Gastrocnemius medialis (tissue), 4 donors: ENCODE data around the gene TEX9. TPM values are rescaled to one million over a fixed set of nuclear protein-coding genes. Genes with fewer than 3 reads are reported as not detected.
"Not testable (repeated sequence)": the region's sequence is repeated elsewhere in the genome, so short reads cannot be mapped to it uniquely, and the experiment has no call there.

Source experiments
- ATAC-seq, 2 donors: fragments of 150-250 bp; one replicate each; pipeline ENCODE4 v1.9.1; 2016
- DNase-seq, 2 donors: peaks; one replicate each; pipeline ENCODE4 v3.0.0-alpha.2; 2019
- H3K27ac ChIP-seq, 4 donors: fragments of 200-600 bp; sonication (generic); 1 replicate in 1 of 4; 2 replicates in 3 of 4; pipeline ENCODE4 v1.5.1; 2016 to 2018; ENCODE audit warnings: mild to moderate bottlenecking in 2 of 4, moderate library complexity in 1 of 4
- H3K27me3 ChIP-seq, 3 donors: fragments of 200-600 bp; sonication (generic) in 2 of 3; 1 replicate in 1 of 3; 2 replicates in 2 of 3; pipeline versions ENCODE4 v1.5.1 to v1.6.0; 2016 to 2019; ENCODE audit warnings: mild to moderate bottlenecking in 1 of 3, moderate library complexity in 1 of 3
- H3K36me3 ChIP-seq, 2 donors: fragments of 200-600 bp; sonication (generic) in 1 of 2; one replicate each; pipeline ENCODE4 v1.5.1; 2017 to 2018
- H3K4me1 ChIP-seq, 2 donors: fragments of 200-600 bp; sonication (generic) in 1 of 2; one replicate each; pipeline ENCODE4 v1.5.1; 2016 to 2017; ENCODE audit warnings: mild to moderate bottlenecking in 2 of 2
- H3K4me3 ChIP-seq, 4 donors: fragments of 200-600 bp; sonication (generic) in 3 of 4; 1 replicate in 1 of 4; 2 replicates in 3 of 4; pipeline ENCODE4 v1.5.1; 2016 to 2019; ENCODE audit warnings: mild to moderate bottlenecking in 2 of 4
- H3K9me3 ChIP-seq, 3 donors: fragments of 200-600 bp; sonication (generic) in 2 of 3; 1 replicate in 1 of 3; 2 replicates in 2 of 3; pipeline ENCODE4 v1.5.1; 2016 to 2019
- POLR2A ChIP-seq, 2 donors: fragments of 450-650 bp; IDR thresholded peaks; one replicate each; pipeline ENCODE4 v1.6.1; 2017; ENCODE audit warnings: antibody characterized with exemption in 2 of 2, mild to moderate bottlenecking in 2 of 2, moderate library complexity in 2 of 2
- in situ Hi-C, 4 donors: fragments of 200-750 bp; cut with MboI; loops; one replicate each; pipeline versions ENCODE4 v1.15.0 to v1.8.0; 2017; ENCODE audit warnings: low sequenced_read_pairs in 4 of 4
- intact Hi-C: fragments of 100-400 bp; cut with DNase I; formaldehyde crosslinking; loops from one replicate; pipeline ENCODE4 v1.15.1; 2023; ENCODE audit warnings: low total_unique reads
- total RNA-seq, 4 donors: library from RNA; depleted of rRNA; stranded (reverse); fragments of >200 nt; gene quantifications; one replicate each; pipeline versions ENCODE4 v1.1.0 to v1.2.3, GENCODE V29; 2016
- TF ChIP-seq, protein P1 (sequence below), 5 experiments: fragments of 450-650 bp in 3 of 5; fragments of 200-600 bp in 2 of 5; sonication (generic) in 2 of 5; IDR thresholded peaks in 4 of 5; conservative IDR thresholded peaks in 1 of 5; 1 replicate in 4 of 5; 2 replicates in 1 of 5; pipeline ENCODE4 v1.5.1; 2016 to 2019; ENCODE audit warnings: antibody characterized with exemption in 5 of 5, mild to moderate bottlenecking in 3 of 5, moderate library complexity in 3 of 5

TEX9 gene
- total RNA-seq, 4 donors from 2014 or later: 0.44 TPM; not detected in 3

DNA sequence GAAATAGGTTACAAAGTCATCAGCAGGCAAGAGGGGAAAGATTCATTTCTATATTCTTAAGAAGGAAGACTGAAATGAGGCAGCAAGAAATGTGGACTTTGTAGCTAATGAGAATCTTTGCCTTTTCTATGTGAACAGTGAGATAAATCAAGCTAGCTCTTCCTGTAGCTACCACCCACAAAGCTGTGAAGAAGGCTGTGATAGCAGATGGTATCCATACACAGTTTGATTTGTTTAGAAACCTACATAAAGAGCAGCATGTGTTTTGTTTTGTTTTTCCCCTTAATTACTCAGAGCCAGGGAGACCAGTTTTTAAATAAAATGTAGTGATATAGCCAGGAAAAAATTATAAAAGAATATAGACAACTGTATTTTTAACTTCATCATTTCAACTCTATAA lies 45.5 kb downstream of the TEX9 start:
- ATAC-seq: no peak
- Histone ChIP-seq H3K36me3 (no peaks in the 10 kb centered on the region), H3K4me1 (no peaks in the 10 kb centered on the region), H3K4me3 (no peak overlapping the region), H3K27me3 (no peaks in the 10 kb centered on the region), H3K27ac (no peak overlapping the region), H3K9me3 (no peaks in the 10 kb centered on the region)
- TF ChIP-seq, protein P1, sequence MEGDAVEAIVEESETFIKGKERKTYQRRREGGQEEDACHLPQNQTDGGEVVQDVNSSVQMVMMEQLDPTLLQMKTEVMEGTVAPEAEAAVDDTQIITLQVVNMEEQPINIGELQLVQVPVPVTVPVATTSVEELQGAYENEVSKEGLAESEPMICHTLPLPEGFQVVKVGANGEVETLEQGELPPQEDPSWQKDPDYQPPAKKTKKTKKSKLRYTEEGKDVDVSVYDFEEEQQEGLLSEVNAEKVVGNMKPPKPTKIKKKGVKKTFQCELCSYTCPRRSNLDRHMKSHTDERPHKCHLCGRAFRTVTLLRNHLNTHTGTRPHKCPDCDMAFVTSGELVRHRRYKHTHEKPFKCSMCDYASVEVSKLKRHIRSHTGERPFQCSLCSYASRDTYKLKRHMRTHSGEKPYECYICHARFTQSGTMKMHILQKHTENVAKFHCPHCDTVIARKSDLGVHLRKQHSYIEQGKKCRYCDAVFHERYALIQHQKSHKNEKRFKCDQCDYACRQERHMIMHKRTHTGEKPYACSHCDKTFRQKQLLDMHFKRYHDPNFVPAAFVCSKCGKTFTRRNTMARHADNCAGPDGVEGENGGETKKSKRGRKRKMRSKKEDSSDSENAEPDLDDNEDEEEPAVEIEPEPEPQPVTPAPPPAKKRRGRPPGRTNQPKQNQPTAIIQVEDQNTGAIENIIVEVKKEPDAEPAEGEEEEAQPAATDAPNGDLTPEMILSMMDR (IDR thresholded peaks at IDR 0.05 in 4 of 5, conservative IDR thresholded peaks at IDR 0.05 in 1 of 5): no peak
- TF ChIP-seq POLR2A (IDR thresholded peaks at IDR 0.05): no peak
- no peak for DNase-seq
- in situ Hi-C loops (no loop called here), intact Hi-C loops (no loop called here)

DNA sequence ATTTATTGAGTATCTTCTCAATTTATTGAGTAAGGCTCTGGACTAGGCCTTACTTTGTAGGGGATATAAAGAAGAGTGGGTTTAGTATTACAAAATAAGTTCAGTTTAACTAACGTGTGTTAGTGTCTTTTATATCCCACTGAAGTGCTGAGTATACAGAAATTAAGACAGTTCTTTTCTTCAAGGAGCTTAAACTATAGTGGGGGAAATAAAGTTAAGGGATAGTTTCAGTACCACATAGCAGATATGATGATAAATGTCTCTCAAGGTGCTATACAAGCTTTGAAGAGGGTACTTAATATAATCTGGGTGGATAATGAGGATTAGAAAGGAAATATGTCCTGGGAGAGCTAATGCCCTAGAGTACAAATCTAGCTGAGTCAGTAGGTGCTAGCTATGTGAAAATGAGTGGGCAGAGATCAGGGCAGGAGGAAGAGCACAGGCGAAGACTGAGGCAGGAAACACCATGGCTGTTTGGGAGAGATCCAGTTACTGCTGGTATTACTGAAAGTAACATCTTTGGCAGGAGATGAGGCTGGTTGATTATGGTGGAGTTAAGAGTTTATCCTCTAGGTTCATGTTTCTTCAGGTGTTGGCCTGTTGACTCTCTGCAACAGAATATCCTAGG lies 46.0 kb downstream of the TEX9 start:
- no peak overlapping the region for H3K4me3 ChIP-seq
- DNase-seq: no peak
- no peaks in the 10 kb centered on the region for H3K4me1 ChIP-seq
- H3K9me3 ChIP-seq: no peaks in the 10 kb centered on the region
- no peaks in the 10 kb centered on the region for H3K36me3 ChIP-seq
- intact Hi-C loops: no loop called here
- no peaks in the 10 kb centered on the region for H3K27me3 ChIP-seq
- no peak for TF ChIP-seq POLR2A (IDR thresholded peaks at IDR 0.05)
- TF ChIP-seq, protein P1 (IDR thresholded peaks at IDR 0.05 in 4 of 5, conservative IDR thresholded peaks at IDR 0.05 in 1 of 5): no peak
- H3K27ac ChIP-seq: no peak overlapping the region
- in situ Hi-C loops: no loop called here
- ATAC-seq: no peak

DNA sequence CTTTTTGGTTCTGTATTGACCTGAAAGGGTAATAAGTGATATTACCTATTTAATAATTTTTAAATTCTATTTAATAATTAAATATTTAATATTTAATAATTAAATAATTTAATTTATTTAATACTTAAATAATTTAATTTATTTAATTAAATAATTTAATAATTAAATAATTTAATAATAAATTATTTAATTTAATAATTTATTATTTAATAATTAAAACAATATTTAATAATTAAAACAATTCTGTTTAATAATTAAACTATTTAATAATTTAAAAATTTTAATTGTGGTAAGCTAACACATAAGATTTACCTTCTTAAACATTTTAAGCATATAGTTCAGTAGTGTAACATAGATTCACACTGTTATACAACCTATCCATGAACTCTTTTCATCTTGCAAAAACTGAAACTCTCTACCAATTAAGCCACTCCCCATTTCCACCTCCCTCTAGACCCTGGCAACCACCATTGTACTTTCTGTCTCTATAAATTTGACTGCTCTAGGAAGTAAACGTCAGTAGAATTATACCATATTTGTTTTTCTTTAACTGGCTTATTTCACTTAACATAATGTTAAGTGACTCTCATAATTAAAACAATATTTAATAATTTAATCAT lies 48.0 kb downstream of the TEX9 start:
- H3K27ac ChIP-seq, DNase-seq, H3K4me3 ChIP-seq, intact Hi-C loops, H3K9me3 ChIP-seq, in situ Hi-C loops, H3K4me1 ChIP-seq, H3K36me3 ChIP-seq, ATAC-seq, H3K27me3 ChIP-seq: not testable (repeated sequence)

DNA sequence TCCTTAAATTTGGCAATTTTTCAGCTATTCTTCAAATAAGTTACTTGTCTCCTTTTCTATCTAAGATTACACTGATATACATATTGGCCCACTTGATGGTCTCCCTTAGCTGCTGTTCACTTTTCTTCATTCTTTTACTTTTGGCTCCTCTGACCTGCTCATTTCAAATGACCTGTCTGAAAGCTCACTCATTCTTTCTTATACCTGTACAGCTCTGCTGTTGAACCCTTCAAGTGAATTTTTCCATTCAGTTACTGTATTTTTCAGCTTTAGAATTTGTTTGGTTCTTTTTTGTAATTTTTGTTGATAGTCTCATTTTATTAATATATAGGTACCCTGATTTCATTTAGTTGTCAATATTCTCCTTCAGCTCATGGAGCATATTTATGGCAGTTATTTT lies 60.0 kb downstream of the TEX9 start:
- Histone ChIP-seq H3K27me3 (no peaks in the 10 kb centered on the region), H3K27ac (no peak overlapping the region), H3K4me1 (no peaks in the 10 kb centered on the region), H3K9me3 (no peaks in the 10 kb centered on the region), H3K36me3 (no peaks in the 10 kb centered on the region), H3K4me3 (no peak overlapping the region)
- no peak for ATAC-seq
- in situ Hi-C loops: no loop called here
- no peak for DNase-seq
- intact Hi-C loops: no loop called here
- TF ChIP-seq POLR2A (IDR thresholded peaks at IDR 0.05): no peak
- TF ChIP-seq, protein P1 (IDR thresholded peaks at IDR 0.05 in 4 of 5, conservative IDR thresholded peaks at IDR 0.05 in 1 of 5): no peak

DNA sequence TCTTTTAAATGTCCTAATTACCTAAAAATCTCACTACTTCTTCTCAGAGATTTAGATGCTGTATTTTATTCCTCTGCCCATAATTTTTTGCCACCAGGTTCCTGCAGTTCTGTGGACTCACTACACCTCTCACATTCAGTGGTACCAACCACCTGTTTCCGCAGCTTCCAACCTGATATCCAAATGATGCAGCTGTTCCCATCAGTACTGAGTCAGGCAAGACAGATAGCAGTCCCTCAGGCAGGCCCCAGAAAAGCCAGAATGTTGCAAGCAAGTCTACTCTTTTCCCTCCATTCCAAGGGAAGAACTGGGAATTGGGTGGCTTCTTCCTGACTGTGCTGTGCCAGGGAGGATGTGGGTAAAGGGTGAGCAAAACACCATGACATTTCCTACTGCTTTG lies 60.8 kb downstream of the TEX9 start:
- no peaks in the 10 kb centered on the region for H3K36me3 ChIP-seq
- H3K27ac ChIP-seq: no peak overlapping the region
- in situ Hi-C loops (no loop called here), intact Hi-C loops (no loop called here)
- ATAC-seq (no peak), DNase-seq (no peak)
- H3K27me3 ChIP-seq: no peaks in the 10 kb centered on the region
- H3K4me1 ChIP-seq: no peaks in the 10 kb centered on the region
- H3K9me3 ChIP-seq: no peaks in the 10 kb centered on the region
- no peak for TF ChIP-seq POLR2A (IDR thresholded peaks at IDR 0.05)
- TF ChIP-seq, protein P1 (IDR thresholded peaks at IDR 0.05 in 4 of 5, conservative IDR thresholded peaks at IDR 0.05 in 1 of 5): no peak
- no peak overlapping the region for H3K4me3 ChIP-seq
